HG02981 (cell line): ENCODE measurements around the gene MTHFD1L.

Experiments used
- ATAC-seq: cut with Tn5 transposase; IDR thresholded peaks from one replicate; pipeline ENCODE4 v1.9.1; 2021; ENCODE audit warnings: mild to moderate bottlenecking, moderate library complexity; ENCODE audit not compliant: unreplicated experiment

MTHFD1L gene

GRCh38 chr6:150897400-150897943 is 32.0 kb downstream of the MTHFD1L start:
- peak; percentile 62 for ATAC-seq

- ATAC-seq: no peak
These were observed 33.1 kb downstream of the MTHFD1L start for GRCh38 chr6:150898399-150899170.

GRCh38 chr6:150899231-150899630 is 33.7 kb downstream of the MTHFD1L start:
- ATAC-seq: no peak

- ATAC-seq: no peak
These were observed 34.5 kb downstream of the MTHFD1L start for GRCh38 chr6:150900049-150900448.

GRCh38 chr6:150902142-150902776 is 36.8 kb downstream of the MTHFD1L start:
- no peak for ATAC-seq

GRCh38 chr6:150905769-150906168 is 40.3 kb downstream of the MTHFD1L start:
- ATAC-seq: no peak

GRCh38 chr6:150906641-150907326 is 41.3 kb downstream of the MTHFD1L start:
- ATAC-seq: no peak

- no peak for ATAC-seq
These were observed 41.9 kb downstream of the MTHFD1L start for GRCh38 chr6:150907383-150907782.

- ATAC-seq: no peak
These were observed 43.4 kb downstream of the MTHFD1L start for GRCh38 chr6:150908901-150909300.

- no peak for ATAC-seq
These were observed 45.1 kb downstream of the MTHFD1L start for GRCh38 chr6:150910561-150910960.

- ATAC-seq: no peak
These were observed 48.9 kb downstream of the MTHFD1L start for GRCh38 chr6:150914372-150914771.

- ATAC-seq: no peak
These were observed 49.8 kb downstream of the MTHFD1L start for GRCh38 chr6:150915131-150915879.

GRCh38 chr6:150915880-150916265 is 50.4 kb downstream of the MTHFD1L start:
- no peak for ATAC-seq

- ATAC-seq: no peak
These were observed 54.4 kb downstream of the MTHFD1L start for GRCh38 chr6:150919938-150920337.

- ATAC-seq: no peak
These were observed 56.6 kb downstream of the MTHFD1L start for GRCh38 chr6:150922137-150922536.

GRCh38 chr6:150924808-150925589 is 59.5 kb downstream of the MTHFD1L start:
- no peak for ATAC-seq

- ATAC-seq: no peak
These were observed 60.1 kb downstream of the MTHFD1L start for GRCh38 chr6:150925590-150925928.

- no peak for ATAC-seq
These were observed 60.5 kb downstream of the MTHFD1L start for GRCh38 chr6:150925976-150926375.

GRCh38 chr6:150928882-150929281 is 63.4 kb downstream of the MTHFD1L start:
- no peak for ATAC-seq

- no peak for ATAC-seq
These were observed 63.9 kb downstream of the MTHFD1L start for GRCh38 chr6:150929416-150929815.
